SK-N-SH (cell line): ENCODE results near the gene RAPGEF1. TPM values are rescaled to one million over a fixed set of nuclear protein-coding genes. Genes with fewer than 3 reads are reported as not detected.

ENCODE experiments used
- CTCF ChIA-PET: fragments of 300-600, 350-600 bp; formaldehyde crosslinking; extraction: SDS; loops from one replicate; lab custom pipeline; 2021; lab: Yijun Ruan, JAX
- POLR2A ChIA-PET: fragments of 350-600 bp; sonication (Branson Sonifier 250); formaldehyde crosslinking; extraction: SDS; loops from one replicate; lab custom pipeline; 2020; ENCODE audit warnings: antibody characterized with exemption, inconsistent platforms; lab: Yijun Ruan, JAX
- DNase-seq: peaks from one replicate; pipeline ENCODE4 v3.0.0; 2012
- H2AFZ ChIP-seq: fragments of 200-600 bp; sonication (generic); 2 replicates; pipeline ENCODE4 v1.8.1; 2016; ENCODE audit warnings: antibody characterized with exemption, mild to moderate bottlenecking, low read depth
- H3F3A ChIP-seq: fragments of 200-600 bp; sonication (generic); replicated peaks from 2 replicates; pipeline ENCODE3; 2016; ENCODE audit warnings: antibody characterized with exemption, mild to moderate bottlenecking; ENCODE audit not compliant: insufficient read depth
- H3K27ac ChIP-seq, 2 experiments: fragments of 200-500 bp in 1 of 2; fragments of 200-600 bp in 1 of 2; sonication (Bioruptor generic) in 1 of 2; sonication (generic), shearing (Covaris generic) in 1 of 2; 2 replicates each; pipeline versions ENCODE4 v1.5.1 to v1.6.1; 2014 to 2016; ENCODE audit warnings: low read depth in 2 of 2, inconsistent platforms in 1 of 2, low read length in 1 of 2, mild to moderate bottlenecking in 1 of 2, mixed read lengths in 1 of 2
- H3K27me3 ChIP-seq: fragments of 200-600 bp; sonication (generic), shearing (Covaris generic); 2 replicates; pipeline ENCODE4 v1.6.1; 2016; ENCODE audit warnings: mixed run types; ENCODE audit not compliant: insufficient read depth
- H3K36me3 ChIP-seq, 2 experiments: fragments of 200-500 bp in 1 of 2; fragments of 200-600 bp in 1 of 2; sonication (Bioruptor generic) in 1 of 2; sonication (generic) in 1 of 2; replicated peaks in 1 of 2; 2 replicates each; pipeline versions ENCODE3 to v1.5.1; 2014 to 2016; ENCODE audit warnings: low read length in 1 of 2, mild to moderate bottlenecking in 1 of 2; ENCODE audit not compliant: insufficient read depth in 2 of 2, control insufficient read depth in 1 of 2
- H3K4me1 ChIP-seq, 2 experiments: fragments of 200-500 bp in 1 of 2; fragments of 200-600 bp in 1 of 2; sonication (Bioruptor generic) in 1 of 2; sonication (generic), shearing (Covaris generic) in 1 of 2; 2 replicates each; pipeline versions ENCODE4 v1.5.1 to v1.6.1; 2014 to 2016; ENCODE audit warnings: low read depth in 1 of 2, low read length in 1 of 2, mixed run types in 1 of 2; ENCODE audit not compliant: insufficient read depth in 2 of 2, control insufficient read depth in 1 of 2
- H3K4me2 ChIP-seq: fragments of 200-600 bp; sonication (generic), shearing (Covaris generic); 2 replicates; pipeline ENCODE4 v1.6.1; 2017; ENCODE audit warnings: mixed run types
- H3K4me3 ChIP-seq, 2 experiments: fragments of 200-500 bp in 1 of 2; fragments of 200-600 bp in 1 of 2; sonication (Bioruptor generic) in 1 of 2; sonication (generic), shearing (Covaris generic) in 1 of 2; 2 replicates each; pipeline versions ENCODE4 v1.5.1 to v1.8.1; 2014 to 2016; ENCODE audit warnings: low read depth in 2 of 2, inconsistent platforms in 1 of 2, low read length in 1 of 2, mild to moderate bottlenecking in 1 of 2, mixed read lengths in 1 of 2, moderate library complexity in 1 of 2
- H3K79me2 ChIP-seq: fragments of 200-600 bp; sonication (generic); 2 replicates; pipeline ENCODE4 v1.8.1; 2017; ENCODE audit warnings: mild to moderate bottlenecking; ENCODE audit not compliant: insufficient read depth
- H3K9ac ChIP-seq: fragments of 200-600 bp; sonication (generic); 2 replicates; pipeline ENCODE4 v1.6.1; 2017; ENCODE audit warnings: mixed run types
- H3K9me2 ChIP-seq: fragments of 200-600 bp; sonication (generic); 2 replicates; pipeline ENCODE4 v1.6.1; 2017; ENCODE audit warnings: mixed run types
- H3K9me3 ChIP-seq: fragments of 200-600 bp; sonication (generic); 2 replicates; pipeline ENCODE4 v1.6.1; 2017; ENCODE audit warnings: mixed run types, mild to moderate bottlenecking, moderate library complexity
- H4K20me1 ChIP-seq: fragments of 200-600 bp; sonication (generic); 2 replicates; pipeline ENCODE4 v1.6.1; 2017; ENCODE audit warnings: mild to moderate bottlenecking, mixed run types; ENCODE audit not compliant: insufficient read depth
- CHD2 ChIP-seq: fragments of 150-350 bp; IDR thresholded peaks from 2 replicates; pipeline ENCODE4 v1.6.1; 2018; ENCODE audit warnings: low read length; ENCODE audit not compliant: partially characterized antibody
- FOSL2 ChIP-seq: IDR thresholded peaks from 2 replicates; pipeline ENCODE4 v1.4.0; 2012; ENCODE audit warnings: low read depth, mild to moderate bottlenecking, moderate library complexity, borderline replicate concordance
- GABPA ChIP-seq: IDR thresholded peaks from 2 replicates; pipeline ENCODE4 v1.4.0; 2012; ENCODE audit warnings: low read depth, mild to moderate bottlenecking
- JUND ChIP-seq: IDR thresholded peaks from 2 replicates; pipeline ENCODE4 v1.4.0; 2012
- MAX ChIP-seq: IDR thresholded peaks from 2 replicates; pipeline ENCODE4 v1.4.0; 2012; ENCODE audit warnings: low read depth
- MEF2A ChIP-seq: IDR thresholded peaks from 2 replicates; pipeline ENCODE4 v1.4.0; 2012; ENCODE audit warnings: low read depth, borderline replicate concordance
- MXI1 ChIP-seq: IDR thresholded peaks from 2 replicates; pipeline ENCODE4 v1.6.1; 2012; ENCODE audit warnings: mild to moderate bottlenecking, low read depth, low read length, improper control_type of control experiment
- NFIC ChIP-seq: IDR thresholded peaks from 2 replicates; pipeline ENCODE4 v1.4.0; 2012; ENCODE audit warnings: borderline replicate concordance
- RFX5 ChIP-seq: IDR thresholded peaks from 2 replicates; pipeline ENCODE4 v1.6.1; 2012; ENCODE audit warnings: mild to moderate bottlenecking, improper control_type of control experiment, low read length
- SIN3A ChIP-seq: IDR thresholded peaks from 2 replicates; pipeline ENCODE4 v1.6.1; 2012; ENCODE audit warnings: low read depth, mild to moderate bottlenecking, low read length, moderate library complexity, borderline replicate concordance
- TEAD4 ChIP-seq: IDR thresholded peaks from 2 replicates; pipeline ENCODE4 v1.4.0; 2012; ENCODE audit warnings: mild to moderate bottlenecking, borderline replicate concordance; ENCODE audit not compliant: insufficient read depth
- ZBTB33 ChIP-seq: IDR thresholded peaks from 2 replicates; pipeline ENCODE4 v1.4.0; 2012; ENCODE audit warnings: low read depth, borderline replicate concordance
- WGBS: methylation state at CpG from one replicate; pipeline ENCODE4 v1.1.6; 2017; ENCODE audit warnings: low lambda C conversion rate; 5-methylcytosine and 5-hydroxymethylcytosine counted together
- polyA plus RNA-seq, 3 experiments: library from polyadenylated mRNA; depleted of rRNA; stranded (reverse); fragments of >200 nt; gene quantifications; 2 replicates each; pipeline ENCODE4 v1.2.3, GENCODE V29; 2012
- TF ChIP-seq, protein P1 (sequence below): IDR thresholded peaks from 2 replicates; pipeline ENCODE4 v1.4.0; 2012; ENCODE audit warnings: low read depth, borderline replicate concordance
- TF ChIP-seq, protein P2 (sequence below): fragments of 150-350 bp; IDR thresholded peaks from 2 replicates; pipeline ENCODE4 v1.6.1; 2017; ENCODE audit warnings: antibody characterized with exemption, low read length, low read depth, borderline replicate concordance
- TF ChIP-seq, protein P3 (sequence below): IDR thresholded peaks from 2 replicates; pipeline ENCODE4 v1.6.1; 2012; ENCODE audit warnings: mild to moderate bottlenecking, low read depth, low read length, moderate library complexity

RAPGEF1 gene
- polyA plus RNA-seq, 1 of the 3 experiments (the other 2 are of a cell fraction) = 26.2 TPM

- DNase-seq = no peak
- Histone ChIP-seq H4K20me1 (no peaks in the 10 kb centered on the region), H3K4me1 (no peaks in the 10 kb centered on the region), H3K27me3 (peaks cover 17% of the 10 kb centered on the region; the same call in 1 of the 2 replicates), H2AFZ (no peak overlapping the region), H3K4me3 (no peak overlapping the region), H3K27ac (no peak overlapping the region), H3K36me3 (no peaks in the 10 kb centered on the region), H3F3A (no peaks in the 10 kb centered on the region), H3K4me2 (no peak overlapping the region), H3K9me2 (no peaks in the 10 kb centered on the region), H3K79me2 (no peaks in the 10 kb centered on the region), H3K9ac (no peak overlapping the region), H3K9me3 (no peaks in the 10 kb centered on the region)
- TF ChIP-seq, protein P1, sequence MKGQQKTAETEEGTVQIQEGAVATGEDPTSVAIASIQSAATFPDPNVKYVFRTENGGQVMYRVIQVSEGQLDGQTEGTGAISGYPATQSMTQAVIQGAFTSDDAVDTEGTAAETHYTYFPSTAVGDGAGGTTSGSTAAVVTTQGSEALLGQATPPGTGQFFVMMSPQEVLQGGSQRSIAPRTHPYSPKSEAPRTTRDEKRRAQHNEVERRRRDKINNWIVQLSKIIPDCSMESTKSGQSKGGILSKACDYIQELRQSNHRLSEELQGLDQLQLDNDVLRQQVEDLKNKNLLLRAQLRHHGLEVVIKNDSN = no peak
- TF ChIP-seq MAX = no peak
- TF ChIP-seq FOSL2 = no peak
- TF ChIP-seq CHD2 = no peak
- no peak for TF ChIP-seq GABPA
- TF ChIP-seq, protein P2, sequence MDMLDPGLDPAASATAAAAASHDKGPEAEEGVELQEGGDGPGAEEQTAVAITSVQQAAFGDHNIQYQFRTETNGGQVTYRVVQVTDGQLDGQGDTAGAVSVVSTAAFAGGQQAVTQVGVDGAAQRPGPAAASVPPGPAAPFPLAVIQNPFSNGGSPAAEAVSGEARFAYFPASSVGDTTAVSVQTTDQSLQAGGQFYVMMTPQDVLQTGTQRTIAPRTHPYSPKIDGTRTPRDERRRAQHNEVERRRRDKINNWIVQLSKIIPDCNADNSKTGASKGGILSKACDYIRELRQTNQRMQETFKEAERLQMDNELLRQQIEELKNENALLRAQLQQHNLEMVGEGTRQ = no peak
- no peak for TF ChIP-seq ZBTB33
- no peak for TF ChIP-seq TEAD4
- no peak for TF ChIP-seq SIN3A
- no peak for TF ChIP-seq RFX5
- no peak for TF ChIP-seq NFIC
- TF ChIP-seq JUND = no peak
- no peak for TF ChIP-seq MXI1
- no peak for TF ChIP-seq MEF2A
- TF ChIP-seq, protein P3, sequence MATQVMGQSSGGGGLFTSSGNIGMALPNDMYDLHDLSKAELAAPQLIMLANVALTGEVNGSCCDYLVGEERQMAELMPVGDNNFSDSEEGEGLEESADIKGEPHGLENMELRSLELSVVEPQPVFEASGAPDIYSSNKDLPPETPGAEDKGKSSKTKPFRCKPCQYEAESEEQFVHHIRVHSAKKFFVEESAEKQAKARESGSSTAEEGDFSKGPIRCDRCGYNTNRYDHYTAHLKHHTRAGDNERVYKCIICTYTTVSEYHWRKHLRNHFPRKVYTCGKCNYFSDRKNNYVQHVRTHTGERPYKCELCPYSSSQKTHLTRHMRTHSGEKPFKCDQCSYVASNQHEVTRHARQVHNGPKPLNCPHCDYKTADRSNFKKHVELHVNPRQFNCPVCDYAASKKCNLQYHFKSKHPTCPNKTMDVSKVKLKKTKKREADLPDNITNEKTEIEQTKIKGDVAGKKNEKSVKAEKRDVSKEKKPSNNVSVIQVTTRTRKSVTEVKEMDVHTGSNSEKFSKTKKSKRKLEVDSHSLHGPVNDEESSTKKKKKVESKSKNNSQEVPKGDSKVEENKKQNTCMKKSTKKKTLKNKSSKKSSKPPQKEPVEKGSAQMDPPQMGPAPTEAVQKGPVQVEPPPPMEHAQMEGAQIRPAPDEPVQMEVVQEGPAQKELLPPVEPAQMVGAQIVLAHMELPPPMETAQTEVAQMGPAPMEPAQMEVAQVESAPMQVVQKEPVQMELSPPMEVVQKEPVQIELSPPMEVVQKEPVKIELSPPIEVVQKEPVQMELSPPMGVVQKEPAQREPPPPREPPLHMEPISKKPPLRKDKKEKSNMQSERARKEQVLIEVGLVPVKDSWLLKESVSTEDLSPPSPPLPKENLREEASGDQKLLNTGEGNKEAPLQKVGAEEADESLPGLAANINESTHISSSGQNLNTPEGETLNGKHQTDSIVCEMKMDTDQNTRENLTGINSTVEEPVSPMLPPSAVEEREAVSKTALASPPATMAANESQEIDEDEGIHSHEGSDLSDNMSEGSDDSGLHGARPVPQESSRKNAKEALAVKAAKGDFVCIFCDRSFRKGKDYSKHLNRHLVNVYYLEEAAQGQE = no peak
- WGBS = 53% methylated on average over 9 of the region's 9 CpGs
- POLR2A ChIA-PET = no interaction called here
- CTCF ChIA-PET = no interaction called here
Observed at GRCh38 chr9:131787838-131788237, 48.0 kb upstream of the RAPGEF1 start.
